Neural progenitor cell (in vitro differentiated cells): ENCODE measurements around the gene CRACDL. TPM values are rescaled to one million over a fixed set of nuclear protein-coding genes. Genes with fewer than 3 reads are reported as not detected.

Source experiments
- DNase-seq: peaks from one replicate; pipeline ENCODE4 v3.0.0-alpha.2; 2016; ENCODE audit warnings: low spot score
- H2AFZ ChIP-seq: fragments of 200-600 bp; sonication (generic); replicated peaks from 2 replicates; pipeline ENCODE4 v1.6.1; 2016; ENCODE audit warnings: antibody characterized with exemption
- H3F3A ChIP-seq: fragments of 200-600 bp; sonication (generic); 2 replicates; pipeline ENCODE4 v1.6.1; 2016; ENCODE audit warnings: antibody characterized with exemption, low read depth
- H3K27ac ChIP-seq: fragments of 200-600 bp; sonication (generic); 2 replicates; pipeline ENCODE4 v1.5.1; 2016; ENCODE audit warnings: mild to moderate bottlenecking
- H3K27me3 ChIP-seq: fragments of 200-600 bp; sonication (generic); 2 replicates; pipeline ENCODE4 v1.6.1; 2016; ENCODE audit warnings: mild to moderate bottlenecking, moderate library complexity
- H3K36me3 ChIP-seq: fragments of 200-600 bp; sonication (generic); 2 replicates; pipeline ENCODE4 v1.5.1; 2016
- H3K4me1 ChIP-seq: fragments of 200-600 bp; sonication (generic); 2 replicates; pipeline ENCODE4 v1.6.1; 2016; ENCODE audit warnings: mixed run types
- H3K4me2 ChIP-seq: fragments of 200-600 bp; sonication (generic); 2 replicates; pipeline ENCODE4 v1.6.1; 2016
- H3K4me3 ChIP-seq: fragments of 200-600 bp; sonication (generic); 2 replicates; pipeline ENCODE4 v1.5.1; 2016
- H3K79me2 ChIP-seq: fragments of 200-600 bp; sonication (generic); 2 replicates; pipeline ENCODE4 v1.6.1; 2016; ENCODE audit warnings: low read depth
- H3K9ac ChIP-seq: fragments of 200-600 bp; sonication (generic); 2 replicates; pipeline ENCODE4 v1.6.1; 2016
- H3K9me3 ChIP-seq: fragments of 200-600 bp; sonication (generic); 2 replicates; pipeline ENCODE4 v1.5.1; 2016; ENCODE audit warnings: low read depth
- H4K20me1 ChIP-seq: fragments of 200-600 bp; sonication (generic); 2 replicates; pipeline ENCODE4 v1.6.1; 2016; ENCODE audit warnings: low read depth
- H3K27ac Mint-ChIP-seq: 3 replicates; pipeline ENCODE4 v1.8.0; 2021; ENCODE audit warnings: mixed read lengths
- H3K27me3 Mint-ChIP-seq: 2 replicates; pipeline ENCODE4 v1.8.0; 2022; ENCODE audit warnings: low read depth, mild to moderate bottlenecking, inconsistent platforms, moderate library complexity, mixed read lengths; ENCODE audit not compliant: insufficient read depth
- H3K36me3 Mint-ChIP-seq: 3 replicates; pipeline ENCODE4 v1.8.0; 2021; ENCODE audit warnings: mixed read lengths
- H3K4me1 Mint-ChIP-seq: 3 replicates; pipeline ENCODE4 v1.8.0; 2021; ENCODE audit warnings: mixed read lengths
- H3K4me3 Mint-ChIP-seq: 3 replicates; pipeline ENCODE4 v1.8.0; 2021; ENCODE audit warnings: mild to moderate bottlenecking, moderate library complexity, mixed read lengths
- H3K9me3 Mint-ChIP-seq: 3 replicates; pipeline ENCODE4 v1.8.0; 2020; ENCODE audit warnings: mixed read lengths
- CTCF ChIP-seq: fragments of 200-600 bp; sonication (generic); IDR thresholded peaks from 2 replicates; pipeline ENCODE4 v1.5.1; 2017; ENCODE audit warnings: antibody characterized with exemption, mild to moderate bottlenecking
- EZH2 ChIP-seq: fragments of 200-600 bp; sonication (generic); IDR thresholded peaks from 2 replicates; pipeline ENCODE4 v1.6.1; 2017; ENCODE audit warnings: antibody characterized with exemption, mild to moderate bottlenecking, moderate library complexity
- EZH2phosphoT487 ChIP-seq: fragments of 200-600 bp; sonication (generic); IDR thresholded peaks from 2 replicates; pipeline ENCODE4 v1.6.1; 2017; ENCODE audit warnings: antibody characterized with exemption
- total RNA-seq: library from RNA; depleted of rRNA; stranded (reverse); fragments of >200 nt; gene quantifications from 2 replicates; pipeline ENCODE4 v1.2.3, GENCODE V29; 2015; ENCODE audit warnings: low replicate concordance

The CRACDL gene
- total RNA-seq, 1 donor from 2014 or later: 0.07 TPM

GRCh38 chr2:98773169-98773568 lies 162.9 kb downstream of the CRACDL start:
- Mint-ChIP-seq H3K4me1 (peaks cover 17% of the 10 kb centered on the region), H3K9me3 (peaks cover 3% of the 10 kb centered on the region)
- H3K27me3 ChIP-seq: no peaks in the 10 kb centered on the region

GRCh38 chr2:98772536-98772935 lies 163.5 kb downstream of the CRACDL start:
- H3K79me2 ChIP-seq: no peaks in the 10 kb centered on the region
- H3K36me3 ChIP-seq: no peaks in the 10 kb centered on the region
- H3K36me3 Mint-ChIP-seq: no peaks in the 10 kb centered on the region
- no peaks in the 10 kb centered on the region for H3K27me3 Mint-ChIP-seq
- no peak overlapping the region for H3K4me3 ChIP-seq
- H3F3A ChIP-seq: no peaks in the 10 kb centered on the region
- H3K4me2 ChIP-seq: no peak overlapping the region
- H3K4me3 Mint-ChIP-seq: no peak overlapping the region
- no peak overlapping the region for H3K9ac ChIP-seq
- H3K27ac Mint-ChIP-seq: peak overlapping the region; percentile 12
- no peak overlapping the region for H3K27ac ChIP-seq
- no peaks in the 10 kb centered on the region for H4K20me1 ChIP-seq
- H3K27me3 ChIP-seq: no peaks in the 10 kb centered on the region
- H3K4me1 Mint-ChIP-seq: peaks cover 17% of the 10 kb centered on the region
- no peak overlapping the region for H2AFZ ChIP-seq
- no peaks in the 10 kb centered on the region for H3K9me3 ChIP-seq
- DNase-seq: no peak
- TF ChIP-seq EZH2: no peak
- no peak for TF ChIP-seq CTCF
- no peak for TF ChIP-seq EZH2phosphoT487
- H3K4me1 ChIP-seq: no peaks in the 10 kb centered on the region
- H3K9me3 Mint-ChIP-seq: peaks cover 3% of the 10 kb centered on the region

More at GRCh38 chr2:98773169-98773568, 162.9 kb downstream of the CRACDL start:
- TF ChIP-seq EZH2phosphoT487 (no peak), CTCF (no peak), EZH2 (no peak)
- no peak overlapping the region for H3K9ac ChIP-seq
- no peaks in the 10 kb centered on the region for H3K79me2 ChIP-seq
- H3K9me3 ChIP-seq: no peaks in the 10 kb centered on the region
- H3K27ac ChIP-seq: no peak overlapping the region
- H4K20me1 ChIP-seq: no peaks in the 10 kb centered on the region
- no peaks in the 10 kb centered on the region for H3F3A ChIP-seq
- no peaks in the 10 kb centered on the region for H3K4me1 ChIP-seq
- no peaks in the 10 kb centered on the region for H3K36me3 ChIP-seq
- no peak overlapping the region for H2AFZ ChIP-seq
- Mint-ChIP-seq H3K27me3 (no peaks in the 10 kb centered on the region), H3K27ac (no peak overlapping the region), H3K36me3 (no peaks in the 10 kb centered on the region), H3K4me3 (no peak overlapping the region)
- DNase-seq: no peak
- H3K4me3 ChIP-seq: no peak overlapping the region
- no peak overlapping the region for H3K4me2 ChIP-seq

- H3K27ac Mint-ChIP-seq: peak overlapping the region; percentile 12
- no peak for DNase-seq
- peaks cover 17% of the 10 kb centered on the region for H3K4me1 Mint-ChIP-seq
- Histone ChIP-seq H3K36me3 (no peaks in the 10 kb centered on the region), H3K79me2 (no peaks in the 10 kb centered on the region), H3K27ac (no peak overlapping the region), H3K4me2 (no peak overlapping the region), H2AFZ (no peak overlapping the region), H3F3A (no peaks in the 10 kb centered on the region), H4K20me1 (no peaks in the 10 kb centered on the region), H3K27me3 (no peaks in the 10 kb centered on the region), H3K9me3 (no peaks in the 10 kb centered on the region), H3K4me1 (no peaks in the 10 kb centered on the region), H3K9ac (no peak overlapping the region), H3K4me3 (no peak overlapping the region)
- H3K4me3 Mint-ChIP-seq: peak overlapping the region; percentile 44
- no peaks in the 10 kb centered on the region for H3K36me3 Mint-ChIP-seq
- TF ChIP-seq EZH2: no peak
- no peak for TF ChIP-seq CTCF
- TF ChIP-seq EZH2phosphoT487: no peak
- no peaks in the 10 kb centered on the region for H3K27me3 Mint-ChIP-seq
- H3K9me3 Mint-ChIP-seq: peaks cover 3% of the 10 kb centered on the region
Measured at GRCh38 chr2:98771721-98772524, 164.1 kb downstream of the CRACDL start.
